NCI-H2029 treated with DMSO at 0.1 percent for 48 hours (cell line): ENCODE measurements around the gene ZFR.
"Not testable (repeated sequence)": the region's sequence is repeated elsewhere in the genome, so short reads cannot be mapped to it uniquely, and the experiment has no call there.

ENCODE experiments used
- DNase-seq: peaks from one replicate; lab custom pipeline; 2025; lab: John Stamatoyannopoulos, UW

ZFR gene

GRCh38 chr5:32406650-32407049 is 37.9 kb downstream of the ZFR start:
- DNase-seq: no peak

GRCh38 chr5:32405507-32405906 is 39.0 kb downstream of the ZFR start:
- DNase-seq: no peak

- no peak for DNase-seq
Measured at GRCh38 chr5:32403760-32404159, 40.8 kb downstream of the ZFR start.

- no peak for DNase-seq
Measured at GRCh38 chr5:32400401-32400800, 44.1 kb downstream of the ZFR start.

GRCh38 chr5:32398754-32399153 is 45.8 kb downstream of the ZFR start:
- not testable (repeated sequence) for DNase-seq

- DNase-seq: no peak
Measured at GRCh38 chr5:32394981-32395380, 49.6 kb downstream of the ZFR start.

- DNase-seq: no peak
Measured at GRCh38 chr5:32392039-32392438, 52.5 kb downstream of the ZFR start.

- no peak for DNase-seq
Measured at GRCh38 chr5:32390819-32391591, 53.5 kb downstream of the ZFR start.

GRCh38 chr5:32388432-32389129 is 56.0 kb downstream of the ZFR start:
- DNase-seq: no peak

GRCh38 chr5:32387841-32388240 is 56.7 kb downstream of the ZFR start:
- DNase-seq: no peak

GRCh38 chr5:32387211-32387610 is 57.3 kb downstream of the ZFR start:
- DNase-seq: no peak

GRCh38 chr5:32384621-32385020 is 59.9 kb downstream of the ZFR start:
- DNase-seq: no peak

GRCh38 chr5:32383586-32383985 is 61.0 kb downstream of the ZFR start:
- no peak for DNase-seq

GRCh38 chr5:32383065-32383464 is 61.5 kb downstream of the ZFR start:
- DNase-seq: no peak

- no peak for DNase-seq
Measured at GRCh38 chr5:32379421-32379820, 65.1 kb downstream of the ZFR start.

- no peak for DNase-seq
Measured at GRCh38 chr5:32378966-32379365, 65.6 kb downstream of the ZFR start.

GRCh38 chr5:32369542-32370155 is 74.9 kb downstream of the ZFR start:
- no peak for DNase-seq

- no peak for DNase-seq
Measured at GRCh38 chr5:32369032-32369431, 75.5 kb downstream of the ZFR start.

GRCh38 chr5:32367271-32367670 is 77.3 kb downstream of the ZFR start:
- not testable (repeated sequence) for DNase-seq

GRCh38 chr5:32365623-32366022 is 78.9 kb downstream of the ZFR start:
- no peak for DNase-seq

- no peak for DNase-seq
Measured at GRCh38 chr5:32363030-32363429, 81.5 kb downstream of the ZFR start.

- DNase-seq: no peak
Measured at GRCh38 chr5:32362527-32362926, 82.0 kb downstream of the ZFR start.

- DNase-seq: no peak
Measured at GRCh38 chr5:32360906-32361305, 83.6 kb downstream of the ZFR start.
